ENCODE measurements around the gene GNAL. TPM values are rescaled to one million over a fixed set of nuclear protein-coding genes. Genes with fewer than 3 reads are reported as not detected.

GNAL gene
- 2.7 and 5.0 TPM in 2 replicates for polyA plus RNA-seq

DNA sequence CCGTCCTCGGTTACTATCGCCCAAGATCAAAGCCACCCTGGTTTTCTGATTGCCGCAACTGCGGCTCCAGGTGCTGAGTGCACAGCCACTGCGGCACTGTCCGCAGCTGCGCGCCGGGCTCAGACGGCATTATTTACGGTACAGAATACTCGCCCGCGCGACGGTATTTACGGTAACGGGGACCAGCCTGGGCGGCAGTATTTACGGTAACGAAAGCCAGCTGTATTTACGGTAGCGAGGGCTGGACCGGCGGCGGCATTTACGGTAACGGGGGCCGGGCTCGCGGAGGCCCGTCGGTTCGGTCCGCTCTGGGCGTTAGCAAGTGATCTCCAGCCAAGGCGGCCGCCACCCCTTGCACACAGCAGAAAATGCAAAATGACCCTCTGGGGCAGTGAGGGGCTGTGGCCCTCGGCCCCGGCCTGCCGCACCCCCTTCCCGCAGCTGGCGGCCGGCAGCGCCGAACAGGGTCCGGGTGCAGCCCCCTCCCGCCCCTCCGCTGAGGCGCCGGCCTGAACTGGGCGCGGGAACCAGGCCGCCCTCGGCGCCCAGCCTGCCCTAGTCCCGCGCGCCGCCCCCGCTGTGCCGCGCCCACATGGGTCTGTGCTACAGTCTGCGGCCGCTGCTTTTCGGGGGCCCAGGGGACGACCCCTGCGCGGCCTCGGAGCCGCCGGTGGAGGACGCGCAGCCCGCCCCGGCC is at the start of gene GNAL:
GNAL (plus strand) TSS at position 293 of the 697 bp plus-strand sequence; CDS start at position 593, 300 bp downstream.

DNA sequence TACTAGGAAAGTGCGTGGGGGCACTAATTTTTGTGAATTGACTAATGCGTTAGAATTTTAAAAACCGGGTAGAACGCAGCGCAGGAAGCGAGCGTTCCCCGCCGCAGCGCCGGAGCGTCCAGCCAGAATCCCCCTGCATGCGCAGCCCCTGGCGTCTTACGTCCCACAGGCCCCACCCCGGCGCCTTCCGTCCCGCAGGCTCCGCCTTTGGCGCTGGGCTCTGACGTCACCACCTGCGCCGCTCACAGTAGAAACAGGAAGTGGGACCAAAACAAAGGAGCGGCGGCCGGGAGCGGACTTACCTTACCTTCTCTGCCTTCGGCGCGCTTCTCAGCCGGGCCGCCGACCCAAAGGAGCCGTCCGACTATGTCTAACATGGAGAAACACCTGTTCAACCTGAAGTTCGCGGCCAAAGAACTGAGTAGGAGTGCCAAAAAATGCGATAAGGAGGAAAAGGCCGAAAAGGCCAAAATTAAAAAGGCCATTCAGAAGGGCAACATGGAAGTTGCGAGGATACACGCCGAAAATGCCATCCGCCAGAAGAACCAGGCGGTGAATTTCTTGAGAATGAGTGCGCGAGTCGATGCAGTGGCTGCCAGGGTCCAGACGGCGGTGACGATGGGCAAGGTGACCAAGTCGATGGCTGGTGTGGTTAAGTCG is 162.2 kb downstream of the GNAL start, which contains the start of gene CHMP1B:
CHMP1B (plus strand) TSS at position 268 of the 660 bp plus-strand sequence; CDS start at position 367, 99 bp downstream.

DNA sequence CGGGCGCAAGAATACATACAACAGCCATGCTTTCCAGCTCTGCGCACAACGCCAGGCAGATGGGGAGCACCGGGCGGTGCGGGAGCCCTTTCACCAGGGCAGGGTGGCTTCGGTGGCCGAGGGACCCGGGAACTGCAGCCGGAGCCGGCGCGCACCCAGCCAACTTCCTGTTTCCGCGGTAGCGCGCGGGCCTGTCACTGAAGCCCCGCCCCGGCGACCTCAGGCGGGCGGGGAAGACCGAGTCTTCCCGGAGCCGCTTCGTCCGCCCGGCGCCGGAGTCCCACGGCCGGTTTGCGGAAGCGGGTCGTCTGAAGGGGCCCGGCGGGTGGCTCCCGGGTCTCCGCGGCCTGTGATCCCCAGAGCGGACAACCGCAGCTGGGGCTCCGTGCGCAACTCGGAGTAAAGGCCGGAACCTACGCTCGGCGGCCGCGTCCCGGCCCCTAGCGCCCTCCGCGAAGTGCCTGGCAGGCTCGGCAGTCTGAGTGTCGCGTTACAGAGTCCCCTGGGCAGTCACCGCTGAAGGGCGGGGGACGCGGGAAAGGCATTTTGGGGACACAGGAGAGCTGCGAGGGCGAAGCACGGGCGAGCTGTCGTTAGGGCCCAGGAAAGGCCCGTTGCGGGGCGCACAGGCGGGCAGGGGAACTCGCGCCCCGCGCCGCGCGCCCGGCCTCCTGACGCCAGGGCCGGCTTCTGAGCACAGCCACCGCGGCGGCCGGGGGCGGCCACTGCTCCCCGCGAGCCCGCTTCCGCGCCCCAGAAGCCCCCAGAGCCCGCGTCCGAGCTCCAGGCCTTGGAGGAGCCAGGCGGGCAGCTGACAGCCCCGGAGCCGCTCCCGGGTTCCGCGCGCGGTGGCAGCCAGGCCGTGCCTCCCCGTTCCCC is 219.4 kb downstream of the GNAL start, which contains the start of gene MPPE1:
MPPE1 (minus strand) TSS at position 136 of the 879 bp plus-strand sequence. CDS start 11,053 bp downstream, outside the sequence.

Other genes starting within 250 kb of the GNAL start
- not detected in 2 replicates for gene SLC35G4, start 79.7 kb upstream of the GNAL start, polyA plus RNA-seq
- gene CHMP1B, start 162.1 kb downstream of the GNAL start, polyA plus RNA-seq, result 29.7 and 34.1 TPM in 2 replicates
- gene MPPE1, start 219.1 kb downstream of the GNAL start, polyA plus RNA-seq, result 56.2 and 71.5 TPM in 2 replicates